ENCODE results near the gene KMT2C.

Gene KMT2C

DNA sequence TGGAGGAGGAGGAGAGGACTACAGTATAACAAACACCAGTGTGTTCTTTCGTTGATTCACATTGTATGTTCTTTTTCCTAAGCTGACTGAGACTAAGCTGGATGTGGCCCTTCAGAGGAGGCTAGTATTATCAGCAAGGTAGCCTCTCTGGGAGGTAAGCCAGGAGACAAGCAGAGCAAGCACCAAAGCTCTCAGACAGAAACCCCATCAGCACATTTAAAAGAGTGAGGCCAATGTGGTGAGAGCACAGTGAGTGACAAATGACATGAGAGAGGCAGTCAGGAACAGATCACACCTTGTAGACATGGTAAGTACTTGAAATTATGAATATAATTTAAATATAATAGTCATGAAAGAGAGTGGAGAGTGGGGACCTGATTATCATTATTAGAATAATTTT, 107.6 kb downstream of the KMT2C start:
- H3K4me1 ChIP-seq (ENCODE audit: low read length), result no peaks in the 10 kb centered on the region
- H3K9me2 ChIP-seq (replicated peaks; ENCODE audit: insufficient read depth, low read length), result no peaks in the 10 kb centered on the region
- H2AFZ ChIP-seq (ENCODE audit: low read length), result no peak overlapping the region
- peaks cover 67% of the 10 kb centered on the region for H3K79me2 ChIP-seq (ENCODE audit: low read length)
- TF ChIP-seq, protein P1, sequence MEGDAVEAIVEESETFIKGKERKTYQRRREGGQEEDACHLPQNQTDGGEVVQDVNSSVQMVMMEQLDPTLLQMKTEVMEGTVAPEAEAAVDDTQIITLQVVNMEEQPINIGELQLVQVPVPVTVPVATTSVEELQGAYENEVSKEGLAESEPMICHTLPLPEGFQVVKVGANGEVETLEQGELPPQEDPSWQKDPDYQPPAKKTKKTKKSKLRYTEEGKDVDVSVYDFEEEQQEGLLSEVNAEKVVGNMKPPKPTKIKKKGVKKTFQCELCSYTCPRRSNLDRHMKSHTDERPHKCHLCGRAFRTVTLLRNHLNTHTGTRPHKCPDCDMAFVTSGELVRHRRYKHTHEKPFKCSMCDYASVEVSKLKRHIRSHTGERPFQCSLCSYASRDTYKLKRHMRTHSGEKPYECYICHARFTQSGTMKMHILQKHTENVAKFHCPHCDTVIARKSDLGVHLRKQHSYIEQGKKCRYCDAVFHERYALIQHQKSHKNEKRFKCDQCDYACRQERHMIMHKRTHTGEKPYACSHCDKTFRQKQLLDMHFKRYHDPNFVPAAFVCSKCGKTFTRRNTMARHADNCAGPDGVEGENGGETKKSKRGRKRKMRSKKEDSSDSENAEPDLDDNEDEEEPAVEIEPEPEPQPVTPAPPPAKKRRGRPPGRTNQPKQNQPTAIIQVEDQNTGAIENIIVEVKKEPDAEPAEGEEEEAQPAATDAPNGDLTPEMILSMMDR (IDR thresholded peaks at IDR 0.05; ENCODE audit: low read length), result no peak
- no peaks in the 10 kb centered on the region for H3K27me3 ChIP-seq (replicated peaks; ENCODE audit: insufficient read depth, low read length)
- no peak overlapping the region for H3K4me3 ChIP-seq (ENCODE audit: low read length)
- no peaks in the 10 kb centered on the region for H4K20me1 ChIP-seq (ENCODE audit: insufficient read depth, low read length)
- no peaks in the 10 kb centered on the region for H3F3A ChIP-seq (ENCODE audit: insufficient read depth, low read length)
- no peaks in the 10 kb centered on the region; the same call in 1 of the 2 replicates for H3K36me3 ChIP-seq (replicated peaks; ENCODE audit: insufficient read depth, low read length)
- no peak for DNase-seq
- H3K4me2 ChIP-seq (ENCODE audit: low read depth, low read length), result no peak overlapping the region
- no peak overlapping the region for H3K27ac ChIP-seq (ENCODE audit: low read length)
- no peaks in the 10 kb centered on the region for H3K9me3 ChIP-seq (replicated peaks; ENCODE audit: insufficient read depth, low read length)
- H3K9ac ChIP-seq (ENCODE audit: low read length), result no peak overlapping the region

DNA sequence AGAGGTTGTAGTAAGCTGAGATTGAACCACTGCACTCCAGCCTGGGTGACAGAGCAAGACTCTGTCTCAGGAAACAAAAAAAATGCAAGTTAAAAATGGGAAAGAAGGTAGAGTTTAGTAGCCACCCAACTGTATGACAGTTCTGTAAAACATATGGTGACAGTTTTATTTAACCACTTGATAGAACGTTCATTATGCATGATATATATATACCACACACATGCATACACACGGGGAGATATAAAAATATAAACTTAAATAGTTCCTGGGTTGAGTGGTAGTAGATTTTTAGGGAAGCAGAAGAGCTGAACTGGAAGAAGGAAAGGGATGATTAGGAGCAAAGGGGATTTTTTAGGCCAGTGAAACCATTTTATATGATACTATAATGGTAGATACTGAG, 120.0 kb downstream of the KMT2C start:
- Histone ChIP-seq H3F3A (ENCODE audit: insufficient read depth, low read length) (0 out of 2 replicates have a peak, but pooled peaks cover 5% of the 10 kb centered on the region), H3K4me2 (ENCODE audit: low read depth, low read length) (no peak overlapping the region), H3K9me3 (replicated peaks; ENCODE audit: insufficient read depth, low read length) (no peaks in the 10 kb centered on the region), H3K4me3 (ENCODE audit: low read length) (no peak overlapping the region), H3K79me2 (ENCODE audit: low read length) (peaks cover 75% of the 10 kb centered on the region), H4K20me1 (ENCODE audit: insufficient read depth, low read length) (no peaks in the 10 kb centered on the region), H2AFZ (ENCODE audit: low read length) (no peak overlapping the region), H3K36me3 (replicated peaks; ENCODE audit: insufficient read depth, low read length) (peaks cover 2% of the 10 kb centered on the region; the same call in 1 of the 2 replicates), H3K4me1 (ENCODE audit: low read length) (no peaks in the 10 kb centered on the region), H3K9me2 (replicated peaks; ENCODE audit: insufficient read depth, low read length) (no peaks in the 10 kb centered on the region), H3K27me3 (replicated peaks; ENCODE audit: insufficient read depth, low read length) (no peaks in the 10 kb centered on the region), H3K27ac (ENCODE audit: low read length) (no peak overlapping the region), H3K9ac (ENCODE audit: low read length) (no peak overlapping the region)
- TF ChIP-seq, protein P1 (IDR thresholded peaks at IDR 0.05; ENCODE audit: low read length), result no peak
- TF ChIP-seq EZH2 (optimal IDR thresholded peaks at IDR 0.05; ENCODE audit: low read depth, low read length) (no peak), EZH2phosphoT487 (IDR thresholded peaks at IDR 0.05; ENCODE audit: low read length) (no peak)
- no peak for DNase-seq

DNA sequence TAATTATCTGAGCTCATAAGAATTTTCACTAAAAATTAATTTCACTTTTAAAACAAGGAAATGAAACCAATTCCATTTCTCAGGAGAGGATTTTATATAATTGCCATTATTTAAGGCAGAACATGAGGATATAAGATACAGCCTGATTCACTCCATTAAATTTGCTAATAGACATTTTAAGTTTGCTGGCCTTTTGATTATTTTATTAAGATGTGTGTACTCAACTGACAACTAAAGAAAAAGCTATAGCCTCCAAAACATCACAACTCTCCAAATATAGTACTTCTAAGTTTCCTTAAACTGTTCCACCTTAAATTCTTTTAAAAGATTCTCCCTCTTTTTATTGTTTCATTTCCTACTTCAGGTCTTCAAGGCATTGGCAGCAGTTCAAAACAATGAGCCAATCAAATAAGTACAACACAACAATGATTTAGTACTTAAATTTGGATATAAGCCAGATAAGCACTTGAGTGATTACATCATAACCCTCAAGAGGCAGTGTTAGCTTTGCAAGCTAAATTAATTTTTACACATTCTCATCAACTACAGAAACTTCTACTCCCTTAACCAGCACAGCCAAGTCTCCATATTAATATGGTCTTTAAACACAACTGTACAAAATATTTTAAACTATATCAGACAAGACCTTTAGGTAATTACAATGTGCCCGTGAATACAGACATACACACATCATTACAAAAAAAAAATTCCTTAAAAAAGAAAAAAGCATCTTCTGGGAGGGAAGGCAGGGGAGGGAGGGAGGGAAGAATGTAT, 121.8 kb downstream of the KMT2C start:
- no peak for TF ChIP-seq EZH2 (optimal IDR thresholded peaks at IDR 0.05; ENCODE audit: low read depth, low read length)
- no peak for TF ChIP-seq EZH2phosphoT487 (IDR thresholded peaks at IDR 0.05; ENCODE audit: low read length)
- TF ChIP-seq, protein P1 (IDR thresholded peaks at IDR 0.05; ENCODE audit: low read length), result no peak
- Histone ChIP-seq H3K4me1 (ENCODE audit: low read length) (no peaks in the 10 kb centered on the region), H3K4me2 (ENCODE audit: low read depth, low read length) (no peak overlapping the region), H3K36me3 (replicated peaks; ENCODE audit: insufficient read depth, low read length) (peaks cover 2% of the 10 kb centered on the region; the same call in 1 of the 2 replicates), H3K9me2 (replicated peaks; ENCODE audit: insufficient read depth, low read length) (no peaks in the 10 kb centered on the region), H4K20me1 (ENCODE audit: insufficient read depth, low read length) (no peaks in the 10 kb centered on the region), H3K9ac (ENCODE audit: low read length) (no peak overlapping the region), H3K27me3 (replicated peaks; ENCODE audit: insufficient read depth, low read length) (no peaks in the 10 kb centered on the region), H3K4me3 (ENCODE audit: low read length) (no peak overlapping the region), H3K27ac (ENCODE audit: low read length) (no peak overlapping the region), H2AFZ (ENCODE audit: low read length) (no peak overlapping the region), H3F3A (ENCODE audit: insufficient read depth, low read length) (0 out of 2 replicates have a peak, but pooled peaks cover 5% of the 10 kb centered on the region), H3K9me3 (replicated peaks; ENCODE audit: insufficient read depth, low read length) (no peaks in the 10 kb centered on the region), H3K79me2 (ENCODE audit: low read length) (peaks cover 58% of the 10 kb centered on the region)
- DNase-seq, result no peak
